WERI-Rb-1 (cell line): ENCODE measurements around the gene KRT8.
"Not testable (repeated sequence)": the region's sequence is repeated elsewhere in the genome, so short reads cannot be mapped to it uniquely, and the experiment has no call there.

Source experiments
- DNase-seq: peaks from one replicate; pipeline ENCODE4 v3.0.0-alpha.2; 2020
- H3K27ac ChIP-seq: fragments of 250-450 bp; sonication (Bioruptor Pico); 2 replicates; pipeline ENCODE4 v1.5.1; 2020; ENCODE audit warnings: mild to moderate bottlenecking, moderate library complexity
- H3K27me3 ChIP-seq: fragments of 250-450 bp; sonication (Bioruptor Pico); 2 replicates; pipeline ENCODE4 v1.5.1; 2021; ENCODE audit warnings: mild to moderate bottlenecking, low read depth, moderate library complexity; ENCODE audit not compliant: insufficient read depth, severe bottlenecking
- H3K36me3 ChIP-seq: fragments of 250-450 bp; sonication (Bioruptor Pico); 2 replicates; pipeline ENCODE4 v1.5.1; 2020; ENCODE audit warnings: mild to moderate bottlenecking, moderate library complexity
- H3K4me3 ChIP-seq: 2 replicates; pipeline ENCODE4 v1.5.1; 2011; ENCODE audit warnings: low read depth, mild to moderate bottlenecking, control low read depth, low read length
- H3K9me3 ChIP-seq: fragments of 250-450 bp; sonication (Bioruptor Pico); 2 replicates; pipeline ENCODE4 v1.5.1; 2021; ENCODE audit warnings: mild to moderate bottlenecking, moderate library complexity; ENCODE audit not compliant: severe bottlenecking
- CTCF ChIP-seq: IDR thresholded peaks from 2 replicates; pipeline ENCODE4 v1.5.1; 2011; ENCODE audit warnings: low read depth, mild to moderate bottlenecking, control low read depth, inconsistent platforms, low read length

KRT8 gene

DNA sequence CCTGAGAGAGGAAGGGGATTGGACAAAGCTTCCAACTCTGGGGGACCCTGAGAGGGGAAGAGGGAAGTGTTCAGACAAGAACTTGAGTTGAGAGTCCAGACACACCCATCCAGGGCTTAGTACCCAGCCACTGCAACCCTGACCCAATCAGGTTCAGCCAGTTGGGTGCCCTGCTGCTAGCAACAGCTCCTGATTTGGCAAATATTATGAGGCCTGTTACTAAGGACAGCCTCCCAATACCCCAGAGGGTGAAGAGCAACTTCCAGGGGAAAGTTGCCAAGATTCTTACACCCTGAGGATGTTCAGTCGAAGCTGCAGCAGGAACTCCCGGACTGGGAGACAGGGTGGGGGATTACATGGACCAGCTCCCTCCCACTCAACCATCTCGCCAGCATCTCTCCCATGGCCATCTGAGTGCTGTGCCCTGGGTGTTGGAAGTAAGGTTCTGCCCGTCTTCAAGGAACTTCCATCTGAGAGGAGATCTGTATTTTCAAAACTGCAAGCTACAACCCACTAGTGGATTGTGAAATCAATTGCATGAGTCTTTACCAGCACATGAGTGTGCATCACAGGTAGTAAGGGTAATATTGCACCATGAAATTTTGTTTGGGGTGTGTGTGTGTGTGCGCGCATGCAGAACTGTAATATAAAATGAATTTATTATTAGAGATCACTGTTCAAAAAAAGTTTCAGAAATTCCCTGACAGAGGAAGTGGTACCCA lies 44.6 kb downstream of the KRT8 start:
- no peak overlapping the region for H3K4me3 ChIP-seq
- DNase-seq: no peak
- TF ChIP-seq CTCF: no peak
- no peaks in the 10 kb centered on the region for H3K36me3 ChIP-seq
- peaks cover 5% of the 10 kb centered on the region for H3K9me3 ChIP-seq
- peaks cover 65% of the 10 kb centered on the region for H3K27me3 ChIP-seq
- no peak overlapping the region for H3K27ac ChIP-seq

GRCh38 chr12:52857500-52857899 lies 47.4 kb downstream of the KRT8 start:
- Histone ChIP-seq H3K36me3 (no peaks in the 10 kb centered on the region), H3K4me3 (no peak overlapping the region), H3K27me3 (peaks cover 74% of the 10 kb centered on the region), H3K9me3 (peaks cover 5% of the 10 kb centered on the region), H3K27ac (no peak overlapping the region)
- TF ChIP-seq CTCF: no peak
- no peak for DNase-seq

DNA sequence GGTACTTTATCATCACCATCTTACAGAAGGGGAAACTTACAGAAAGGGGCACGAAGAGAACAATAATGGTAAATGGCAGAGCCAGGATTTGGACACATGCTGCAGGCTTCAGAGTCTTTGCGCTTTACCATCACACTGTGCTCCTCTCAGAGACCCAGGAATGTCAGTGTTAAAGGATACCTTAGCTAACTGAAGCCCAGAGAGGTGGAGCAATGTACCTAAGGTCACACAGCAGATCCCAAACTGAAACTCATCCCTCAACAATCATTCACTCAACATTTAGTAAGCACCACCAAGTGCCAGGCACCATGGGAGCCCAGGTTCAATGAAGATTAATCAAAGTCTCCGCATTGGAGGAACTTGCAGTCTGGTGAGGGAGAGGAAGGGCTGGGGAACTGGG lies 48.1 kb downstream of the KRT8 start:
- Histone ChIP-seq H3K36me3 (no peaks in the 10 kb centered on the region), H3K27ac (no peak overlapping the region), H3K9me3 (peaks cover 5% of the 10 kb centered on the region), H3K4me3 (no peak overlapping the region), H3K27me3 (peaks cover 74% of the 10 kb centered on the region)
- no peak for TF ChIP-seq CTCF
- no peak for DNase-seq

- not testable (repeated sequence) for H3K36me3 ChIP-seq, H3K27ac ChIP-seq, H3K4me3 ChIP-seq, H3K9me3 ChIP-seq, DNase-seq
- peaks cover 74% of the 10 kb centered on the region for H3K27me3 ChIP-seq
Observed at GRCh38 chr12:52856077-52856476, 48.8 kb downstream of the KRT8 start.

GRCh38 chr12:52851787-52852186 lies 53.1 kb downstream of the KRT8 start:
- peaks cover 5% of the 10 kb centered on the region for H3K9me3 ChIP-seq
- no peak overlapping the region for H3K4me3 ChIP-seq
- H3K36me3 ChIP-seq: no peaks in the 10 kb centered on the region
- DNase-seq: no peak
- peaks cover 81% of the 10 kb centered on the region for H3K27me3 ChIP-seq
- no peak overlapping the region for H3K27ac ChIP-seq
- TF ChIP-seq CTCF: no peak

DNA sequence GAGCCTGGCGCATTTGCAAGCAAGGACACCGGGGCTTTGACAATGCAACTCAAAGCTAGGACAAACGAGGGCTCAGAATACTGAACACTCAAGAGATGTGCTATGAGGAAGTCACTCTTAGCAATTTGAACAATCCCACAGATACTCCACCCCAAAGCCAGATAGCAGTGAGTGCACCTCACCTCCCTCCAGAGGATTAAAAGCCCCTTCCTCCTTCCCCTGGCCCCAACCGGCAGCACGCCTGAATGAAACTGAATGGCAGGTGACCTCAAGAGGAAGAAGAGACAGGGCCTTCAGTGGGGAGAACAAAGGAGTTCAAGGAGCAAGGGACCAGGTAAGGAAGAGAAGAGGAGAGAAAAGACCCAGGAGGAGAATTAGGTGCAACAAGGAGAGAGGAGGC lies 54.2 kb downstream of the KRT8 start:
- H3K4me3 ChIP-seq: no peak overlapping the region
- DNase-seq: no peak
- H3K27me3 ChIP-seq: peaks cover 87% of the 10 kb centered on the region
- H3K27ac ChIP-seq: no peak overlapping the region
- H3K36me3 ChIP-seq: no peaks in the 10 kb centered on the region
- H3K9me3 ChIP-seq: no peaks in the 10 kb centered on the region
- TF ChIP-seq CTCF: no peak
